Airway epithelial cell (primary cell): Measurements from ENCODE around the gene ANKRD40CL. TPM values are rescaled to one million over a fixed set of nuclear protein-coding genes. Genes with fewer than 3 reads are reported as not detected.

Source experiments
- total RNA-seq: library from RNA; depleted of rRNA; stranded (reverse); fragments of >200 nt; gene quantifications from 2 replicates; pipeline ENCODE4 v1.2.3, GENCODE V29; 2015

The ANKRD40CL gene, protein sequence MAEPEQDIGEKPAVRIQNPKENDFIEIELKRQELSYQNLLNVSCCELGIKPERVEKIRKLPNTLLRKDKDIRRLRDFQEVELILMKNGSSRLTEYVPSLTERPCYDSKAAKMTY
- total RNA-seq, result not detected in 2 replicates

DNA sequence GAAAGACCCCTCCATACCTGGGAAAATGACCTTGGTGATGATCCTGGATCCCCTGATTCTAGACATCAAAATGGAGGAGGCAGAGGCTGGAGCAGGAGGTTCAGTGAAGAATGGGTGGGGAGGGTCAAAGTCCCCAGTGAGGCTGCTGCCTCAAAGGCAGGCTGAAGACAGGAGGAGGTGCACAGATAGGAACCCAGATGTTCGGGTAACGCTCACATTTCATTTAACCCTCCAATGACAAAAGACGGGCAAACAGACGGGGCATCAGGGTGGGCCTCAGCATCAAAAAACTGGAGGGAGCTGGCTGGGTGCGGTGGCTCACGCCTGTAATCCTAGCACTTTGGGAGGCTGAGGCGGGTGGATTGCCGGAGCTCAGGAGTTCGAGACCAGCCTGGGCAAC, at the start of gene ANKRD40CL:
Gene ANKRD40CL, minus strand, starts transcription at position 73 of the 400 bp plus-strand sequence. CDS start 605 bp downstream, outside the sequence.

GRCh38 chr17:50719144-50719923, 48.0 kb downstream of the ANKRD40CL start, which contains the start of gene LUC7L3:
Gene LUC7L3, plus strand, starts transcription at chr17:50719603. Its CDS starts 130 bp downstream, at chr17:50719733.

Other genes starting within 250 kb of the ANKRD40CL start
- 30.8 and 61.9 TPM in 2 replicates for gene EPN3, start 234.8 kb downstream of the ANKRD40CL start, total RNA-seq
- 34.8 and 35.6 TPM in 2 replicates for gene SPATA20, start 220.3 kb downstream of the ANKRD40CL start, total RNA-seq
- gene CACNA1G, start 206.8 kb downstream of the ANKRD40CL start, total RNA-seq, result 0.05 TPM in 1 of 2 replicates, not detected in the other
- gene ABCC3, start 132.6 kb downstream of the ANKRD40CL start, total RNA-seq, result 13.3 and 13.7 TPM in 2 replicates
- gene ANKRD40, start 59.6 kb downstream of the ANKRD40CL start, total RNA-seq, result 18.7 and 19.9 TPM in 2 replicates
- gene LUC7L3, start 47.9 kb downstream of the ANKRD40CL start, total RNA-seq, result 22.3 and 26.0 TPM in 2 replicates
- gene WFIKKN2, start 68.1 kb upstream of the ANKRD40CL start, total RNA-seq, result not detected in 2 replicates
- gene TOB1, start 98.8 kb upstream of the ANKRD40CL start, total RNA-seq, result 11.0 and 19.5 TPM in 2 replicates